C4-2B (cell line): ENCODE data around the gene DCLK1.

ENCODE experiments used
- ZFX ChIP-seq: fragments of 450-650 bp; IDR thresholded peaks from 2 replicates; pipeline ENCODE4 v1.6.1; 2017
- TF ChIP-seq, protein P1 (sequence below): fragments of 450-650 bp; conservative IDR thresholded peaks from 2 replicates; pipeline ENCODE4 v1.5.1; 2017; ENCODE audit warnings: mild to moderate bottlenecking

- TF ChIP-seq, protein P1, sequence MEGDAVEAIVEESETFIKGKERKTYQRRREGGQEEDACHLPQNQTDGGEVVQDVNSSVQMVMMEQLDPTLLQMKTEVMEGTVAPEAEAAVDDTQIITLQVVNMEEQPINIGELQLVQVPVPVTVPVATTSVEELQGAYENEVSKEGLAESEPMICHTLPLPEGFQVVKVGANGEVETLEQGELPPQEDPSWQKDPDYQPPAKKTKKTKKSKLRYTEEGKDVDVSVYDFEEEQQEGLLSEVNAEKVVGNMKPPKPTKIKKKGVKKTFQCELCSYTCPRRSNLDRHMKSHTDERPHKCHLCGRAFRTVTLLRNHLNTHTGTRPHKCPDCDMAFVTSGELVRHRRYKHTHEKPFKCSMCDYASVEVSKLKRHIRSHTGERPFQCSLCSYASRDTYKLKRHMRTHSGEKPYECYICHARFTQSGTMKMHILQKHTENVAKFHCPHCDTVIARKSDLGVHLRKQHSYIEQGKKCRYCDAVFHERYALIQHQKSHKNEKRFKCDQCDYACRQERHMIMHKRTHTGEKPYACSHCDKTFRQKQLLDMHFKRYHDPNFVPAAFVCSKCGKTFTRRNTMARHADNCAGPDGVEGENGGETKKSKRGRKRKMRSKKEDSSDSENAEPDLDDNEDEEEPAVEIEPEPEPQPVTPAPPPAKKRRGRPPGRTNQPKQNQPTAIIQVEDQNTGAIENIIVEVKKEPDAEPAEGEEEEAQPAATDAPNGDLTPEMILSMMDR: no peak
- TF ChIP-seq ZFX: no peak
Measured at GRCh38 chr13:35936246-35936978, 194.8 kb downstream of the DCLK1 start.
